GM19324 (cell line): Measurements from ENCODE around the gene PIP5K1B.

Source experiments
- ATAC-seq: cut with Tn5 transposase; IDR thresholded peaks from one replicate; pipeline ENCODE4 v1.9.1; 2021; ENCODE audit warnings: mild to moderate bottlenecking, moderate library complexity; ENCODE audit not compliant: unreplicated experiment, low FRiP score

The PIP5K1B gene

DNA sequence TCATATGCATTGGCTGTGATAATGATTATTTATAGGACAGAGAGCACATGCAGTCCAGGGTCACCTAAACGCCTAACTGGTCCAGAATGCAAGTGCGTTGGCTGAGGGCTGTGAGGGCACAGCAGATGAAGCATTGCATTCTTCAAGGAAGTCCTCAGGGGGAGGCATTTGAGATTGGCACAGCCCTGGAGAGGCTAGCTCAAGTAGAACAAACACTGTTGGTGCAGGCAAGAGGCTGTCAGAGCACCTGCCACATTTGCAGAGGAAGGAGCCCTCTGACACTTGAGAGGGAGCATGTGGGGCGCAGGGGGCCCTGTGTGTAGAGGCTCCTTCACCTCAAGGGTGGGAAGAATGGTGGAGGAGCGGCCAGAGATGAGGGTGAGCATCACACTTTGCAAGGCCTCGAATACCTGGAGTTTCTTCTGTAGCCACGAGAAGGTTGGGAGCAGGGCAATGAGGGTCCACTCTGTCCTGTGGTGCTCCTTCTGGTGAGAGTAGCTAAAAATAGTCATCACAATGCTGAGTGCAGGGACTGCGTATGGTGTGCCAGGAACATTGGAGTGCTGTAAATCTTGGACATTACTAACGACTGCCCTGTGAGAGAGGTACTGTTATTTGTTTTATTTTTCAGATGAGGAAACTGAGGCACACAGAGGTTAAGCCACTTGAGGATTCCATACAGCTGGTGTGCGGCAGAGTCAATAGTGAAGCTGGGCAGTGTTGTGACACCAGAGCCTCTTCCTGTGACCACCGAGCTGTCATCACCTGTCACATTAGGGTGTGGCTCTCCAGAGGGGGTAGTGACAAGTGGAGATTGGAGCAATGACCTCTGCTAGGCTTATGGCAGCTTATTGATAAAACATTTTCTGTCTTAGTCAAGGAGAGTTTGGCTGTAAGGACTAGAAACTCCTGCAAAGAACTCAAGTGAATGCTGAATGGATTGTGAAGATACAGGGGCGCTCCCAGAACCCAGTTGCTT, 100.2 kb downstream of the PIP5K1B start:
- ATAC-seq: no peak

DNA sequence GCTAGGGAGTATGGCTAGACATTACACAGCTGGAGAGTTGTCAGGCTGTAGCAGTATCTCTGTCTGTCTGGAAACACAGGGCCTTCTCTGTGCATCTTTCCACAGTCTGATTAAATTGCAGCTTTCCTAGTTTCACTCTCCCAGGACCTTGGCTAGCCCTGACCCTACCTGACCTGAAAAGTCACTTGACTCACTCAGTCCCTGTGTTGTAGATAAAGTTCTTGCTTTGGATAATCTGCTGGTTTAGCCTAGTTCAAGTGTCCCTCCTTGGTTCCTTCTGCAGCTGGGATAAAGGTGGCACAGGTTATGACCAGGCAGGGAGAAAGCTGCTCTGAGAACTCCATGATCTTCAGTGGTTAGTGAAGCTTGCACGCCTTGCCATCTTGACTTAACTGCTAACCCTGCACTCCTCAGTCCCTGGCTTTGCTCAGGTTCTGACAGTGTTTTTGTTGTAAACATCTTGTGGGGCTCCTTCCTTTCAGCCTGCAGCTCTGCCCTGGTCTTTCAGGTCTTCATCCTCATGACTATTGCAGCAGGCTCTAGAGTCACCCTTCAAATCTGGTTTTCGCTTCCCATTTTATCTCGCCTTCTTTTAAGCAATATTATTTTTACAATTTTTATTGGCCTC, 101.0 kb downstream of the PIP5K1B start:
- no peak for ATAC-seq

DNA sequence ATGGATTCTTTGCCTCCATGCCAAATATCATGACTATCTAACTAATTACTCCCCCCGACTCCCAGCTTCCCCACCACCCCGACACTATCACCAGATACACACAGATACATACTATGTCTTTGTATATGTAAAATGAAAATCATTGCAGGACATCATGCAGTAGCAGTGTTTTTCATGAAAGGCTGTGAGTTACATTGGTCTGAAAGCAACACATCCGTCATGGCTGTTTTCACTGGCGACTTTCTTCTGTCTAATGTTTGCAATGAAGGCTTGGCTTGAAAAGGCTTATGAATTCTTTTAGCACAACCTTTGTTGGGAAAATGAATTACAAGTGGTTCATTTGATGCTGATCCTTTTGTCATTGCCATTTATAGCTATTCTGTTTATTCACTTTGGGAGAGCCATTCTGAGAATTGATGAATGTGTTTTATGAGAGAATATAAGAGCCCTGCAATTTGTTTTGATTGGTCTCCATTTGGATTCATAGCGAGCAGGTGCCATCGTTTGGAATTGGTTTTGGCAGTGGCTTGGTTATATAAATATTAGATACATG, 103.4 kb downstream of the PIP5K1B start:
- ATAC-seq: no peak

DNA sequence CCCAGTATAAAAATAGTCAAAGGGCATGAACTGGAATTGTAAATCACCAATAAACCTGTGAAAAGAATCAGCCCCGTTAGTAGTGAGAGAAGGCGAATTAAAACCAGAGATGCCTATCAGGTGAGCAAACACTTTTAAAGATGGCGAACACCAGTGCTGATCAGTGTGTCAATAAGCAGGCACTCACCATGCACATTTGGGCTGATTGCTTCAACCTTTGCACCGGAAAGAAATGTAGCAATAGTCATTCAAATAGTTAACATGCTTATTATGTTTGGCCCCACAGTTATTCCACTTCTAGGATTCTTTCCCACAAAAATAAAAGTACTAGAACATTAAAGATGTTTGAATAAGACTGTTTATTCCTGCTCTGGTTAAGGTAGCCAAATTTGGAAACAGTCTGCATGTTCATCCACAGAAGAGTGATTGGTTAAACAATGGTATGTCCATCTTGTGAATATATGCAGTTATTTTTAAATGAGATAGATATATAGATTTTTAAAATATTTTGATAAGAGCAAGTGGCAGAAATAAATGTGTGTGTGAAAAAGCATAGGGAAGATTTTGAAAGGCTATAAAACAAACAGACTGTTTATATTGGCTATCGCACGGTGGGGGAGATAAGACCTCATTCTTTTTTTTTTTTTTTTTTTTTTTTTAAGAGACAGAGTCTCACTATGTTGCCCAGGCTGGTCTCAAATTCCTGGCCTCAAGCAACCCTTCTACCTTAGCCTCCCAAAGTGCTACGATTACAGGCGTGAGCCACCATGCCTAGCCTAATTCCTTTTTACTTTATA, 112.2 kb downstream of the PIP5K1B start:
- ATAC-seq: no peak

DNA sequence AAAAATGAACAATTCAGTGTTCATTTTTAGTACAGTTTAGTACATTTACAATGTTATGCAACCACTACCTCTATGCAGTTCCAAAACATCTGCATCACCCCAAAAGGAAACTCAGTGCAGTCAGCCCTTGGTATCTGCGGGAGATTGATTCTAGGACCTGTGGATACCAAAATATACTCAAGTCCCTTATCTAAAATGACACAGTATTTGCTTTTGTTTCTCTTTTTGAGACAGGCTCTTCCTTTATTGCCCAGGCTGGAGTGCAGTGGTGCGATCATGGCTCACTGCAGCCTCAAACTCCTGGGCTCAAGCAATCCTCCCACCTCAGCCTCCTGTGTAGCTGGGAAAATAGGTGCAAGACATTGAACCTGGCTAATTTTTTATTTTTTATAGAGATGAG, 114.0 kb downstream of the PIP5K1B start:
- ATAC-seq: no peak

DNA sequence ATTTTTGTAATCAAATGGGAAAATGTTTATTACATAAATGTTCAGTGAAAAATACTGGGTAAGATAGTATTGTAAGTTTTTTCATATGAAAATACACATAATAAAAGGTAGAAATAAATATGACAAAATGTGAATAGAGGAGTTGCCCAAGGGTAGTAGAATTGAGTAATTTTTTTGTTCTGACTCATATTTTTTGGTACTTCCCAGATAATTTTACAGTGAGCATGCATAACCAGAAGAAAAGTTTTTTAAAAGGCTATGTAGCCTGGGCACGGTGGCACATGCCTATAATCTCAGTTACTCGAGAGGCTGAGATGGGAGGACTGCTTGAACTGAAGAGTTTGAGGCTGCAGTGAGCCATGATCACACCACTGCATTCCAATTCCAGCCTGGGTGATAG, 116.9 kb downstream of the PIP5K1B start:
- no peak for ATAC-seq

DNA sequence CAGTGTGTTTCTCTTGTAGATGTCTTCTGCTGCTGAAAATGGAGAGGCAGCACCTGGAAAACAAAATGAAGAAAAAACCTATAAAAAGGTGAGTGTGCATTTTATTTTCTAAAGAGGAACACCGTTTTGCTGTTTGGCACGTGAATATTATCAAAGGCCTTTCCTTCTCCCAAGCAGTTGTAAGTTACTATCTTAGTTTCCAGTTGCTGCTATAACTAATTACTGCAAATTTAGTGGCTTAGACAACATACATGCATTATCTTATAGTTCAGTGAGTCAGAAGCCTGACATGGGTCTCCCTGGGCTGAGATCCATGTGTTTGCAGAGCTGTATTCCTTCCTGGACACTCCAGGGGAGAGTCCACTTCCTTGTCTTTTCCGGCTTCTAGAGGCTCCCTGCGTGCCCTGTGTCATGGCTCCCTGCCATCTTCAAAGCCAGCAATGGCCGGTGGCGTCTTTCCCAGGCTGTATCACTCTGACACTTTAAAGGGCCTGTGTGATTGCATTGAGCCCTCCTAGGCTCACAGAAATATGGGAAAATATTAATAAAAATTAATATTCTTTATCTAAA, 117.6 kb downstream of the PIP5K1B start:
- ATAC-seq: no peak

DNA sequence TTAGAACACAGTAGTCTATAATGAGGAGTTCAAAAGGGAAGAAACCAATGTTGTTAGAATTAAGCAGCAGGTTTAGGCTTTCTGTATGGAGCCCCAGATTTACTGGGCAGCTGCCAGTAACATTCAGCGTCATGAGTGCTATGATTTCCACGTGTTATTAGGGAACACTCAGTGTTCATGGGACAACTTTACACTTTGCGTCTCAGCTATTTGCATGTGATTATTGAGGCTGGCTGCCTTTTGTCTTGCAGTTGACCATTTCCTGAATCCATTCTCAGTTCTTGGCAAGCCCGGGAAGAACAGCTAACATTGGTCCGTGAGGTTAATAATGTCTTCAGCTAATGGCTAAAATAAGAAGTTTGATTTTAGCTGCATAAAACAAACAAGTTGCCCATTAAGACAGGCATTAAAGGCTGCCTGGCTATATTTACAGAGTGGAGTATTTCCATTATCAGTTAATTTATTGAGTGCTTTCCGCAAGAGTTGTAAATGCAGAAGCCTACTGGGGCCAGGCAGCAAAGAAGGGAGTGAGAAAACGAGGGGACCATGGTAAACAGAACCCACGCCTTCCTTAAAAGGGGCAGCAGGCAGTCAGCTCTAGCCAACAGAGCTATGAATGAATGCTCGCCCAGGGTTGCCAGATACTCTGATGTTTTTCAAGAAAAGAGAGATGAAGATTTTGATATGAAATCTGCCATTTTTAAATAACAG, 120.9 kb downstream of the PIP5K1B start:
- ATAC-seq: no peak

DNA sequence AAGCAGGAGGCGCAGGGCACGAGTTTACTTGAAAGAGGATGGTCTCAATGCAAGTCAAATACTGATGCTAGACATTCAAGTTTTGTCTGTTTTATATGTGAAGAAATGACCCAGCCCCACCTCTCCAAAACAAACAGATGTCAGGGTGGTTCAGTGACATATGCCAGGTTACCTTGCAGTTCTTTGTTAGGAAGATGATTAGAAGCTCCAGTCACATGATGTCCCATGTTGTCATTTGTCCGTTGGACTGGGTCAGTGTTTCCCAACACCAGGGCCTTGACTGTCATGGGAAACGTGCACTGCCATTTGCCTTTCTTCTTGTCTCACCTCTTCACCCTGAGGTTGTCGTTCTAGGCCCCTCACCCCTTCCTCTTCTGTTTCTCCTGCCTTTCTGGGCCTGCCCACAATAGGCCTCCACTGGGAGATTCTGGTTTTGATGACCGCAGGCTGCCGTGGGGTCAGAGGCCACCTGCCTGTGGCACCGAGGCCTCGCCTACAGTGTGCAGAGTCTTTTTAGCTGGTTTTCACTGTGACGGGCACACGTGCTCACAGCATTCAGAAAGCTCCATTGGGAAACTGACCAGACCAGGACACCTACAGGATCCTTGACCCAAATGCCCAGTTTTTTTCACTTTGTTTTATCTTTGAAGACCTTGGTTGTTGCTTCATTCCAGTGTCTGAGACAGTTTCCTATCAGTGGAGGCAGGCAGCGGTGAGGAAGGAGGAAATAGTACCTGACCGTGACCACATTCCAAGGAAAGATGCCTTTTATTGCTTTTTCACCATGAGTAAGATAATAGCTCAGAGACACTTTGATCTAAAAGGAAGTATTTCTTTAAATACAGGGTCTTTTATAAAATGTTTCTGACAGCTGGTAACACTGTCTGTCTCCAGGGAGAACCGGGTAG, 123.1 kb downstream of the PIP5K1B start:
- ATAC-seq: no peak

DNA sequence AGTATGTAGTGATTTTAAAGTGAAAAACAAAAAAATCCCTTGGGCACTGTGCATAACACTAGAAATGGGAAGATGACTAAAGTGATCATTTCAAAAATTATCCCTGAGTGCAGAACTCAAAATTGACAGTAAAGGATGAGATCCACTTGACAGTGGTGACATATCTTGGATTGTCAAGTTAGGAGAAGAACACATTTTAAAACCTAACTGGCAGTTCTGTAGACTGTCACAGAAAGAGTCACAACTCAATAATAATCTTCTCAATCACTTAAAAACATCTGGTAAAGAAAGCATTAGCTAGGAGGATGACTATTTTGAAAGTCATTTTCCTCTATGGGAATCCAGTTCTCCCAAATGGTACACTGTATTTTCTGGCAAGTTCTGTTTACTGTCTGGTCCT, 127.1 kb downstream of the PIP5K1B start:
- ATAC-seq: no peak

DNA sequence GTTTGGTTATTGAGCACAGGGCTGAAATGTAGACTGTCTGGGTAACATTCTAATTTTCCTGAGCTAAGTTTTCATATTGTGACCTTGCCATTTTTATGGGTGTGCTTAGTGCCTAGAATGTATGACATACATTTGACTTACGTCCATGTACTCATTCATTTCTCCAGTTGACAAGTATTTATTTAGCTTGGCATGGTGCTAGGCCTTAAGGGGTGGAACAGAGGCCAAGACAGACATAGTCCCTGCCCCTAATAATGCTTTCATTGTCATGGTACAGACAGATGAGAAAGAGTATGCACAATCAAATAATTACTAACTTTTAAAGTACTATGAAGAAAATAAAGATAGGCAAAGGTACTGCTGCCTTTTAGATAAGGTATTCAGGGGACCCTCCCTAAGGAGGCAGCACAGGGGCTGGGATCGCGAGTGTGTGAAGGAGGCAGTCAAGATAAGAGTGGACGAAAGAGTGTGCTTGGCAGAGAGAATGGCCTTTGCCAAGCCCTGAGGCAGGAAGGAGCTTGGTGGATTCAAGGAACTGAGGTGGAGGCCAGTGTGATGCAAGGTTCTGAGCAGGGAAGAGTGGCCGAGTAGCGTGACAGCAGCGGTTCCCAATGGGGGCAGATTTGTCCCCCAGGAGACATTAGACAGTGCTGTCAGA, 128.0 kb downstream of the PIP5K1B start:
- ATAC-seq: no peak

DNA sequence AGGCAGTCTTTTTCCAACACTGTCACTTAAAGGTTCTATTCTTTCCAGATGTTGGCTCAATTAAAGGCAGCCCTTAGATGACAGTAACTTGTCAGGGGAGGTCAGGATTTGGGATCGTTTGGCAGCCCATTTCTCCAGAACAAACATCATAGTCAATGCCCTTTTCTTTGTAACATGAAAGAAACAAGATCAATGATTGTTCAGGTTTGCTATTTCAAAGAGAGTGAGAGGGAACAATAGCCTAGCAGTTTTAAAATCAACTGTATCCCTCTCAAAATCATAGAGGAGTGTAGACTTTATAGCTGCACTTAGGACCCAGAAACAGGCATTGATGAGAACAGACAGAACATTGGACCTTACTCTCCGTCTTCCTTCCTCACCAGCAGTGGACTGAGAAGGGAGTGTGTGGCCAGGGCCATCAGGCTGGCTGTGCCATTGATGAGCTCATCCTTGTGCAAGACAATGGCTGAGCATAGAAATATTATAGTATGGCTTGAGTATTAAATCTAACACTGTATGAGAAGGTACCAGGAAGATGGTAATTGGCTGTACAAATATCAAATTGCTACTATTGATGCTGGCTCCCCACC, 130.0 kb downstream of the PIP5K1B start:
- ATAC-seq: no peak

DNA sequence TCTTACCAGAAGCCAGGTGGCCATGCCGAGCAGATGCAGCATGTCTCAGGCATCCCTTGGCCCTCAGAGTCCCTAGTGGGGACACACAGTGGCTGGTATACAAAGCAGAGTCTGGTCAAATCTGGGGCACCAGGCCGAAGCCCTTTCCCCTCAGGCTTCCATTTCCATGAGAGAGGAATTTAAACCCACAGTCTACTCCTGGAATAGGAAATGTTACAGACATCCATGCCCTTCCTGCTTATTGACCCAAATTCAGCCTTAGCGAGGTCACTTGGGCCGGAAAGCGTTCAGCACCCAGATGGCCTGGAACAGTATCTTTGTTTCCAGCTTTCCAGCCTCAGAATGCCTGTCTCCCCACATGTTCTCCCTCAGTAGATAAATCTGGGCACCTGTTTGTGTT, 131.7 kb downstream of the PIP5K1B start:
- no peak for ATAC-seq

DNA sequence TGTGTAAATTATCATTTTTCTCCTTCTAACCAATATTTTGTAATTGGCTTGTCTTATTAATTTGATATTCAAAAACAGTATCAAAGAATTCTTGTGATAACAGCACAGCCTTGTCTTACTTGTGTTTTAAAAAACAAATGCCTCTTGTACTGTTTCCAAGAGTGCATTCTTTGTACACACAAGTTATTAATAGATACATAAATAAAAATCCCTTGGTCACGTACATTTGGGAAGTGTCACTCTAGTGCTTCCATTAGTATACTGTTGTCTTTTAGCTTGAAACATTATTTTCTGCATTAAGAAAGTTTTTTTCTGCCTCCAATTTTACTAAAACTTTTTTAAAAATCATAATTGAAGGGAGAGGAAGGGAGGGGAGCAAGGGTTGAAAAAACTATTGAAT, 133.2 kb downstream of the PIP5K1B start:
- ATAC-seq: no peak

DNA sequence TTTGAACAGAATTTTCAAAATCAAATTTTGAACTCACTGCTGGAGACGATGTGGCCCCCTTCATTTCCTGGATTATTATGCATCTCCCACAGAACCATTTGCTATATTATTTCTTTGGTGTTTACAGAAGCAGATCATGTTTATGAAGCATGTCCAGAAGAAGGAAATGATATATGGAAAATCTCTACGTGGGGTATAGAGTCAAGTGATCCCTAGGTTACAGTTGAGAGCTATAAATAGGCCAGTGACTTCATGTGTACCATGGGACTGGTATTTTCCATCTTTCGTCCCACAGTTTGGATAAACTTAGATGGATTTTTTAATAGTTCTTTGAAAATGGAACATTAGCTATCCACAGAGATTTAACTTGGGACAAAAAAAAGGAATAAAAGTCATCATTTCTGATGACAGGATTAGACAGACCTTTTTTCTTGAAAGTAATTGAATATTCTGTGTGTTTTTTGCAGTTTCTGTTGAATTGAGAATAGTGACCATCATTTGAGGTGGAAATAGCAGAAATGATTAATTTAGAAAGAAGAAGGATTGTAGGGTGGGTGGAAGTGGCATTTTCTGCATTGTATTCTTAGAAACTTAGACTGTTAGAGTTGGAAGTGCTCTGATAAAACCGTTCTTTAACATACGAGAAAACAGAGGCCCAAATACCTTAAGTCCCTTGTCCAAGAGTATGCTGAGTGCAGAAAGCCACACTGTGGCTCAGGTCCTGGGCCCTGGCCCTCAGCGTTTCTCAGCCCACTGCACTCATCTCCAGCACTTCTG, 136.4 kb downstream of the PIP5K1B start:
- no peak for ATAC-seq

DNA sequence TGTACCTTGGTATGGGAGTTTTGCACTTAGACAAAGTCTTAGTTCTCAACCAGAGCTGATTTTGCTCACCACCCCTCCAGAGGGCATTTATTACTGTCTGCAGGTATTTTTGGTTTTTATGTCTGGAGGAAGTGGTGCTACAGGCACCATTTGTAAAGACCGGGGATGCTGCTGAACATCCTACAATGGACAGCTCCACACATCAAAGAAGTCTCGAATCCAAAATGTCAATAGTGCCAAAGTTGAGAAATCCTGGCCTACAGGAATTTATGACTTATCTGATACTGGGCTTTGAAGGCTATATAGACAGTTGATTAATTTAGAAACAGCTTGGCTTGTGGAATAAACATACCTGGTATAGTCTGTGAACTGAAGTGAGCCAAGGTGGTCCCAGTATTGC, 137.5 kb downstream of the PIP5K1B start:
- no peak for ATAC-seq

DNA sequence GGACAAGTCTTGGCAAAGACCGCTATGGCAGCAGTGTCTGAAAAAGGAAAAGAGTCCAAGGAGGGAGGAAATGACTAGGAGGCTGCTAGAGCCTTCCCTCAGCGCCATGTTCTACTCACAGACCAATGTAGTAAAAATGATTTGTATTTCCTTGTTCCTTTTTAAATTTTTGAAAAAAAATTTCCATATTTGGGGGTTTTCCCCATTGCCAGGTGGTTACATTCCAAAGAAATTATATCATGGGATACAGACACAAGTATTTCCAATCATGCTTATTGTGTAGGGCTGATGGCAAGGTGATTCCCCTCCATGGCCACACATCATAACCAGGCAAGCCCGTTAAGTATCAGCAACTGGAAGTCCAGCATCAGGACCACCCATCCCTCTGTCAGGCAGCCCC, 138.2 kb downstream of the PIP5K1B start:
- ATAC-seq: no peak
